ENCODE data around the gene SMIM35.

The SMIM35 gene

GRCh38 chr11:118014022-118014421 is 72.7 kb downstream of the SMIM35 start (continued):
- TF ChIP-seq CSRNP3 (CRISPR knock-in tag; IDR thresholded peaks at IDR 0.05), result no peak

GRCh38 chr11:118012083-118012669 is 74.6 kb downstream of the SMIM35 start:
- ATAC-seq, result peak; percentile 57
- TF ChIP-seq OSR1 (CRISPR knock-in tag; IDR thresholded peaks at IDR 0.05) (no peak), ZFP30 (CRISPR knock-in tag; IDR thresholded peaks at IDR 0.05) (no peak), ZFP3 (CRISPR knock-in tag; IDR thresholded peaks at IDR 0.05) (no peak), ESRRG (CRISPR knock-in tag; IDR thresholded peaks at IDR 0.05) (no peak), TCF4 (CRISPR knock-in tag; IDR thresholded peaks at IDR 0.05; ENCODE audit: borderline replicate concordance) (no peak), RARB (CRISPR knock-in tag; IDR thresholded peaks at IDR 0.05) (no peak), ZNF565 (CRISPR knock-in tag; conservative IDR thresholded peaks at IDR 0.05; ENCODE audit: low read depth) (no peak), BACH2 (CRISPR knock-in tag; IDR thresholded peaks at IDR 0.05; ENCODE audit: borderline replicate concordance) (no peak), POU6F1 (CRISPR knock-in tag; IDR thresholded peaks at IDR 0.05; ENCODE audit: borderline replicate concordance, low read depth) (no peak), TOX (CRISPR knock-in tag; IDR thresholded peaks at IDR 0.05; ENCODE audit: borderline replicate concordance) (no peak), CSRNP3 (CRISPR knock-in tag; IDR thresholded peaks at IDR 0.05) (no peak), CREB5 (CRISPR knock-in tag; IDR thresholded peaks at IDR 0.05; ENCODE audit: low read depth) (no peak), PATZ1 (CRISPR knock-in tag; IDR thresholded peaks at IDR 0.05; ENCODE audit: borderline replicate concordance) (no peak)

GRCh38 chr11:118010738-118011461 is 75.9 kb downstream of the SMIM35 start:
- TF ChIP-seq CSRNP3 (CRISPR knock-in tag; IDR thresholded peaks at IDR 0.05) (no peak), CSDC2 (CRISPR knock-in tag; IDR thresholded peaks at IDR 0.05) (no peak), RARB (CRISPR knock-in tag; IDR thresholded peaks at IDR 0.05) (no peak), TSHZ2 (CRISPR knock-in tag; IDR thresholded peaks at IDR 0.05) (no peak), PPARA (CRISPR knock-in tag; IDR thresholded peaks at IDR 0.05; ENCODE audit: borderline replicate concordance) (no peak), PATZ1 (CRISPR knock-in tag; IDR thresholded peaks at IDR 0.05; ENCODE audit: borderline replicate concordance) (no peak), TOX (CRISPR knock-in tag; IDR thresholded peaks at IDR 0.05; ENCODE audit: borderline replicate concordance) (no peak), ISL1 (CRISPR knock-in tag; IDR thresholded peaks at IDR 0.05) (no peak), OSR1 (CRISPR knock-in tag; IDR thresholded peaks at IDR 0.05) (no peak), BACH2 (CRISPR knock-in tag; IDR thresholded peaks at IDR 0.05; ENCODE audit: borderline replicate concordance) (no peak), ZFP30 (CRISPR knock-in tag; IDR thresholded peaks at IDR 0.05) (no peak), POU6F1 (CRISPR knock-in tag; IDR thresholded peaks at IDR 0.05; ENCODE audit: borderline replicate concordance, low read depth) (no peak), SNAI2 (CRISPR knock-in tag; IDR thresholded peaks at IDR 0.05) (no peak)
- no peak for ATAC-seq

All from SK-N-SH treated with all-trans-retinoic acid at 6 μM for 48 hours (cell line).